ENCODE measurements around the gene CTRB1. TPM values are rescaled to one million over a fixed set of nuclear protein-coding genes. Genes with fewer than 3 reads are reported as not detected.
"Not testable (repeated sequence)": the region's sequence is repeated elsewhere in the genome, so short reads cannot be mapped to it uniquely, and the experiment has no call there.

The CTRB1 gene
- total and polyA plus RNA-seq, 10 donors: 0.59 to 25.2 (median 2.5) TPM; not detected in 2

- Histone ChIP-seq H3K27me3 (replicated peaks in 1 of 7) (peaks cover 0 to 80% (median 0%) of the 10 kb centered on the region in 7 donors), H3K27ac (peak overlapping the region in 4 of 8 donors; percentile 15 to 91 (median 88)), H3K4me1 (peaks cover 39 to 97% (median 77%) of the 10 kb centered on the region in 6 donors), H3K36me3 (peaks cover 0 to 52% (median 1%) of the 10 kb centered on the region in 6 donors)
- H3K4me3 ChIP-seq; DNase-seq; intact Hi-C loops (cut with DNase I; ENCODE audit: low total_unique reads); H3K9me3 ChIP-seq: not testable (repeated sequence)
- TF ChIP-seq POLR2AphosphoS5 (IDR thresholded peaks at IDR 0.05): peak in 1 of 3 donors; percentile 19
- WGBS, 5 donors: 84 to 92% (median 86%) methylated on average over 18 to 27 of the region's 27 CpGs
Observed at GRCh38 chr16:75242436-75243078, 23.8 kb downstream of the CTRB1 start.

- TF ChIP-seq POLR2AphosphoS5 (IDR thresholded peaks at IDR 0.05) (peak in 2 of 3 donors; percentile 45 to 48), CTCF (IDR thresholded peaks at IDR 0.05 in 8 of 11, conservative IDR thresholded peaks at IDR 0.05 in 3 of 11) (no peak)
- intact Hi-C loops (cut with DNase I; ENCODE audit: low total_unique reads): no loop called here
- Histone ChIP-seq H3K27me3 (replicated peaks in 1 of 7) (peaks cover 0 to 80% (median 0%) of the 10 kb centered on the region in 7 donors), H3K4me3 (no peak overlapping the region), H3K9me3 (no peaks in the 10 kb centered on the region), H3K27ac (peak overlapping the region; percentile 67 to 91 (median 84)), H3K4me1 (peaks cover 38 to 97% (median 78%) of the 10 kb centered on the region in 6 donors), H3K36me3 (peaks cover 0 to 41% (median 1%) of the 10 kb centered on the region in 6 donors)
- DNase-seq: no peak
- 58 to 78% (median 70%) methylated on average over 14 to 20 of the region's 20 CpGs for WGBS, 5 donors
Observed at GRCh38 chr16:75243667-75244224, 25.0 kb downstream of the CTRB1 start.

- Histone ChIP-seq H3K27ac (peak overlapping the region; percentile 67 to 91 (median 84)), H3K9me3 (no peaks in the 10 kb centered on the region), H3K4me1 (peaks cover 36 to 97% (median 78%) of the 10 kb centered on the region in 6 donors), H3K27me3 (replicated peaks in 1 of 7) (peaks cover 0 to 80% (median 0%) of the 10 kb centered on the region in 7 donors), H3K4me3 (no peak overlapping the region), H3K36me3 (peaks cover 0 to 39% (median 1%) of the 10 kb centered on the region in 6 donors)
- DNase-seq: no peak
- TF ChIP-seq CTCF (IDR thresholded peaks at IDR 0.05 in 8 of 11, conservative IDR thresholded peaks at IDR 0.05 in 3 of 11) (no peak), POLR2A (IDR thresholded peaks at IDR 0.05) (no peak), POLR2AphosphoS5 (IDR thresholded peaks at IDR 0.05) (no peak)
- WGBS, 5 donors: 14 to 89% (median 67%) methylated on average over 4 to 7 of the region's 7 CpGs
- intact Hi-C loops (cut with DNase I; ENCODE audit: low total_unique reads): no loop called here
Observed at GRCh38 chr16:75244225-75244809, 25.5 kb downstream of the CTRB1 start.

DNA sequence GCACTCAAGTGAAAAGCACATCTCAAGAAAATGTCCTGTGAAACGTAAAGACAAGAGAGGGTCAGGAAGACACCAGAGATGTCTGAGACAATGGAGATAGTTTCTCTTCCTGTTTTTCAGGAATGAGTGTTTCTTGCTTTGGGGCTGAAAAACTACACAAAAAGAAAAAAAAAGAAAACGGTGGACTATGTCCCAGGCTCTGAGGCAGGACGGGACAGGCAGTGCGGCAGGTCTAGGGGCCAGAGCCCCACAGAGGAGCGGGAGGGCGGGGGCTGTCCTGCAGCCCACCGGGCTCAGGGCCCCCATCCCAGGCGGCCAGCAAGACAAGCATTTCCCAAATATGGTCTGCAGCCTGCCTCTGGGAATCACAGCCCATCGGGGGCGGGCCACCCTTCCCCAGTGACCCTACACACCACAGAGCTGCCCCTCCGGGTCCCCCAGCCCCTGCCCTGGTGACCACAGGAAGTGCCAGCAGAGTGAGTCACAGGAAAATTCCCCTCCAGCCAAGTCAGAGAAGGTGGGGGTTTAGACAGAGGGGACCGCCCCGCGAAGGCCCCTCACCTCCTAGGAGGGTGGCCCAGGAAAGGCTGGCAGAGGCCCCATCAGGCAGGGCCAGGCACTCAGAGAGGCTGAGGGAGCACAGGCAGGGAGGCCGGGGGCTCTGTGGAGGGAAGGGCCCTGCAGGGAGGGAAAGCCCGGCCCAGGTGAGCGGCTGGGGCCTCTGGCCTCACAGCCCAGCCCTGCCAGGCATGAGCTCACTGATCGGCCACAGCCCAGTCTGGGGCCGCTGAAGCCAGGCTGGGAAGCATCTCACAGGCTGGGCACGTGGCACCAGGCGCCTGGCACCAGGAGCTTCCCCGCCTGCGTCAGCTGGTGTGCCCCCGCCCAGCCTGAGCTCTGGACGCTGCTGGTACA, 26.3 kb downstream of the CTRB1 start:
- H3K27ac ChIP-seq: peak overlapping the region; percentile 67 to 91 (median 84)
- intact Hi-C loops (cut with DNase I; ENCODE audit: low total_unique reads): no loop called here
- no peak for TF ChIP-seq CTCF (IDR thresholded peaks at IDR 0.05 in 8 of 11, conservative IDR thresholded peaks at IDR 0.05 in 3 of 11)
- TF ChIP-seq POLR2A (IDR thresholded peaks at IDR 0.05): no peak
- TF ChIP-seq POLR2AphosphoS5 (IDR thresholded peaks at IDR 0.05): peak; percentile 65 to 73 (median 72)
- peaks cover 0 to 80% (median 6%) of the 10 kb centered on the region in 7 donors for H3K27me3 ChIP-seq (replicated peaks in 1 of 7)
- H3K36me3 ChIP-seq: peaks cover 0 to 31% (median 1%) of the 10 kb centered on the region in 6 donors
- H3K4me3 ChIP-seq: peak overlapping the region in 1 of 8 donors; percentile 9
- H3K4me1 ChIP-seq: peaks cover 28 to 97% (median 73%) of the 10 kb centered on the region in 6 donors
- DNase-seq: no peak
- H3K9me3 ChIP-seq: no peaks in the 10 kb centered on the region
- 46 to 60% (median 55%) methylated on average over 15 to 25 of the region's 25 CpGs for WGBS, 5 donors
